ENCODE measurements around the gene EYS.

The EYS gene

GRCh38 chr6:65259982-65260381, 447.0 kb downstream of the EYS start:
- TF ChIP-seq GATA2 (IDR thresholded peaks at IDR 0.05; ENCODE audit: low read depth, low read length) (no peak), GATA3 (IDR thresholded peaks at IDR 0.05; ENCODE audit: low read depth, low read length) (no peak)

DNA sequence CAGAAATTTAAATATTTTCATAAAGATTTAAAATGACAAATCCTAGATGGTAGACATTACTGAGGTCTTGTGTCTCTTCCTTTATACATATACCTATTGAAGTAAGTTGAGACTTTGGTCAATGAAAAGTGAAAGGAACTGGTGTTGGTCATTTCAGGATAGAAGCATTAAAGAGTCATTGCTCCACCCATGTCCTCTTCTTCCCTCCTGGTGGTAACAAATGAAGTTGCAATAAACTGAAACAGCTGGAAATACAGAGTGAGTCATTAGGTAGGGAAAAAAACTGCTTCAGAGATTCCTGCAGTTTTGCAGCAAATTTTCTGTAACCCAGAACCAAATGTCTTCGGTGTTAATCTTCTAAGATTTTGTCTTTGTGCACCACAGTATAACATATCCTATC, 448.0 kb downstream of the EYS start:
- TF ChIP-seq GATA2 (IDR thresholded peaks at IDR 0.05; ENCODE audit: low read depth, low read length) (no peak), GATA3 (IDR thresholded peaks at IDR 0.05; ENCODE audit: low read depth, low read length) (no peak)

DNA sequence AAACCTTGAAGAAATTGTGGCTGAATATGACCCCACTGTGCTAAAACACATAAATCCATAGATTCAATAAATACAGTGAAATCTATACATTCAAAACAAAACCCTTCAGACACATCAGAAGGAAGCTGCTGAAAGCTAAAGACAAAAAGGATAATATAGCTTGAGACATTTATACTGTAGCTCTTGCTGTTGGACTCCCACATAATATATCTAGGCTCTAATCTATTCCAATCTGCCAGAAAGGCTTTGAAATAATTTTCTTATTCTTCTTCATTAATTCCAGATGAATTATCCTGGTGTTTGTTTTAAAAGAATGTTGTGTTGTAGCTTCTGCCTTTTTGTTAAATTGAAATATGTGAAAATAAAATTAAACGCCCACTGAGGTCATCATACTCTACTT, 454.0 kb downstream of the EYS start:
- no peak for TF ChIP-seq GATA2 (IDR thresholded peaks at IDR 0.05; ENCODE audit: low read depth, low read length)
- no peak for TF ChIP-seq GATA3 (IDR thresholded peaks at IDR 0.05; ENCODE audit: low read depth, low read length)

GRCh38 chr6:65248101-65248610, 458.9 kb downstream of the EYS start:
- TF ChIP-seq GATA2 (IDR thresholded peaks at IDR 0.05; ENCODE audit: low read depth, low read length) (no peak), GATA3 (IDR thresholded peaks at IDR 0.05; ENCODE audit: low read depth, low read length) (no peak)

DNA sequence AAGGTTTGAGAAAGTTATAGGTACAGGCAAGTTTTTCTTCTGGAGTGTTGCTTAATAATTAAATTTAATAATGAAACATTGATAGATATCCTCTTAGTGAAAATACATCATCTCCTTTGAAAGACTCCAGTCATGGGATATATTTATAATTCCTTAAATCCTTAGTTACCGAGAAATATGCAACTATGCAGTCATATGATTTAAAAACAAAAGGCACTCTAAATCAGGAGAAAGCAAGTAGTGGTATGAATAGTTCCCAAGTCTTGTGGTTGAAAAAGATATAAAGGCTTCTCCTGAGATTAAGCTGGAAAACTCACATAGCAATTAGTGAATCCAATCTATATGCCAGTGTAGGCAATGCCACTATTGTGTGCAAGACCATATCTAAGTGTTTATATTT, 475.4 kb downstream of the EYS start:
- TF ChIP-seq GATA2 (IDR thresholded peaks at IDR 0.05; ENCODE audit: low read depth, low read length) (no peak), GATA3 (IDR thresholded peaks at IDR 0.05; ENCODE audit: low read depth, low read length) (no peak)

DNA sequence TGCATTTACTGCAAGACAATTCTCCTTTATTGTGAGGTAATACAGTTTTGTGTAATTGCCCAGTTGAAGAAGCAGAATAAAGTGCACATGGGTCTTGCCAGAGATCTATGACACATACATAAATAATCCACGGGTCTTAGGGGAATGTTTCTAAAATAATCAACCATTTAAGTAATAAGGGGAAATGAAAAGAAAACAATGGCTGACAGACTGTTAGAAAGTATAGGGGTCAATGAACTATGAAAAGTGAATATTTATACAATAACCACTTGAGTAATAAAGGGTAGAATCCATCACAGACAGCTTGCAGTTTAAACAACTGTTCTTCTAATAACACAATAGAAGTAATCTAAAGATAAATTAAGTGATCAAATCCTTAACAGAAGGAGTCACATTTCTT, 477.2 kb downstream of the EYS start:
- TF ChIP-seq GATA3 (IDR thresholded peaks at IDR 0.05; ENCODE audit: low read depth, low read length) (no peak), GATA2 (IDR thresholded peaks at IDR 0.05; ENCODE audit: low read depth, low read length) (no peak)

- TF ChIP-seq GATA3 (IDR thresholded peaks at IDR 0.05; ENCODE audit: low read depth, low read length) (no peak), GATA2 (IDR thresholded peaks at IDR 0.05; ENCODE audit: low read depth, low read length) (no peak)
Measured at GRCh38 chr6:65221153-65221552, 485.9 kb downstream of the EYS start.

DNA sequence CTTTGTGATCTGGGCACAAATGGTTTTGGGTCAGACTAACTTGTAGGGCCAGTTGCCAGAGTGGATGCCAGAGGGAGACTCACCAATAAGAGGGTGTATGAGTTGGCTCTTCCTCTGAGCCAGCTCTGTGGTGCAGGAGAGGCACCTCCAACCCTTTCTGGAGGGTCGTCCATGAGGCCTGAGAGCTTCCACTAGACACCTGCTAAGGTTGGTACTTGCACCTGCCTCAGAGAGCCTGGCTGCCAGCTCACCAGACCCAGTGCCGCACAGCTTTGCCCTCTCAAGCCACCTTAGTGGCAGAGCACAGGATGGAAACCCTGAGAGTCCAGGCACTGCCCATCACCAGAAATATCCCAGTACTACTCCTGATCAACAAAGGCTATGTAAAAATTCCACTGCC, 504.3 kb downstream of the EYS start:
- TF ChIP-seq GATA3 (IDR thresholded peaks at IDR 0.05; ENCODE audit: low read depth, low read length) (no peak), GATA2 (IDR thresholded peaks at IDR 0.05; ENCODE audit: low read depth, low read length) (no peak)

DNA sequence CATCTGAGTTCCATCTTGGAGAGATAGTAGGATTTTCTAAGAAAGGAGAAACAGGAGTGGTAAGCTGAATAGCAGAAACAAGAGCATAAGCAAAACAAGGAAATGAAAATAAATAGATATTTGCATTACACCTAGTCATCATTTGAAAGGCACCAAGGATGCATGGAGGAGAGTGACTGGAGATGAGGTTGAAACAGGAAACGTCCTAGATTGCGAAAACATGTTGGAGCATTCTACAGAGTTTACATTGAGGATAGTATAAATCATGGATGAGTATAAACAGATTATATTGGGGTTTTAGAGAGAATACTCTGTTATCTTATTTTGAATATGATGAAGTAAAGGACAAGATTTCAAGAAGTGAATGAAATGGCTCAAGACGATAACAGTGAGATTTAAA, 507.3 kb downstream of the EYS start:
- TF ChIP-seq GATA2 (IDR thresholded peaks at IDR 0.05; ENCODE audit: low read depth, low read length) (no peak), GATA3 (IDR thresholded peaks at IDR 0.05; ENCODE audit: low read depth, low read length) (no peak)

GRCh38 chr6:65199121-65199520, 507.9 kb downstream of the EYS start:
- TF ChIP-seq GATA3 (IDR thresholded peaks at IDR 0.05; ENCODE audit: low read depth, low read length) (no peak), GATA2 (IDR thresholded peaks at IDR 0.05; ENCODE audit: low read depth, low read length) (no peak)

DNA sequence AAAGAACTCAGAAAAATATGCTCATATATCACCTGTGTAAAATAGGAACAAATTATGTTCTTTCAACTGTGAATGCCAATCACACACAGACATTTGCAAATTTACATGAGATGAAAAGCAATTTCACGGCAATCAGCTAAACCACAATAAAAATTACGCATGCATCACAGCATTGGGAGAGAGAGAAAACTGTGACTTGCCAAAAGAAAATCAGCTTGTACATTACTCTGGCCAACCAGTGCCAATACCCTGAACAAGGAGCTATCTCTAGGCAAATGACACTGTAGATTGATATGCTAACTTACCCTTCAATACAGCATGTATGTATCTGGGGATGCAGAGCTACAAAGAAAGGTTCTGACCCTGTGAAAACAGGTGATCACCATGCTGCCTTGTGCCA, 515.6 kb downstream of the EYS start:
- TF ChIP-seq GATA3 (IDR thresholded peaks at IDR 0.05; ENCODE audit: low read depth, low read length), result no peak
- no peak for TF ChIP-seq GATA2 (IDR thresholded peaks at IDR 0.05; ENCODE audit: low read depth, low read length)

GRCh38 chr6:65189236-65189881, 517.7 kb downstream of the EYS start:
- TF ChIP-seq GATA3 (IDR thresholded peaks at IDR 0.05; ENCODE audit: low read depth, low read length), result no peak
- TF ChIP-seq GATA2 (IDR thresholded peaks at IDR 0.05; ENCODE audit: low read depth, low read length), result no peak

DNA sequence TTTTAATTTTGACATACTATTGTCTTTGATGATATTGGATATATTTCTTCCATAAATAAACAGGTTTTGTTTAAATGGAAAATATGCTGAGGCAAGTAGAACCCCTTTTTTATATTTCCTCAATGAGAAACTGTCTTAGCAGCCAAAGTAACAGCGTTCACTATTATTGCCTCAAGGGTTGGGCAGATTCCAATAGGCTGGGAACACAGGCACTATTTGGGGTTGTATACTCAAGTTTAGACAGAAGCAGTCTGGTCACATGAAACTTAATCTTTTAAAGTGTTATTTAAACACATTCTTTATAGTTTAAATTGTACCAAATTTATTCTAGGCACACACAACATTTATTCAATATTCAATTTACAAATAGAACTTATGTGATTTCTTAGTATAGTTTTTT, 520.2 kb downstream of the EYS start:
- no peak for TF ChIP-seq GATA2 (IDR thresholded peaks at IDR 0.05; ENCODE audit: low read depth, low read length)
- no peak for TF ChIP-seq GATA3 (IDR thresholded peaks at IDR 0.05; ENCODE audit: low read depth, low read length)

GRCh38 chr6:65182681-65183080, 524.3 kb downstream of the EYS start:
- TF ChIP-seq GATA2 (IDR thresholded peaks at IDR 0.05; ENCODE audit: low read depth, low read length) (no peak), GATA3 (IDR thresholded peaks at IDR 0.05; ENCODE audit: low read depth, low read length) (no peak)

GRCh38 chr6:65170273-65170672, 536.8 kb downstream of the EYS start:
- TF ChIP-seq GATA3 (IDR thresholded peaks at IDR 0.05; ENCODE audit: low read depth, low read length), result no peak
- no peak for TF ChIP-seq GATA2 (IDR thresholded peaks at IDR 0.05; ENCODE audit: low read depth, low read length)

DNA sequence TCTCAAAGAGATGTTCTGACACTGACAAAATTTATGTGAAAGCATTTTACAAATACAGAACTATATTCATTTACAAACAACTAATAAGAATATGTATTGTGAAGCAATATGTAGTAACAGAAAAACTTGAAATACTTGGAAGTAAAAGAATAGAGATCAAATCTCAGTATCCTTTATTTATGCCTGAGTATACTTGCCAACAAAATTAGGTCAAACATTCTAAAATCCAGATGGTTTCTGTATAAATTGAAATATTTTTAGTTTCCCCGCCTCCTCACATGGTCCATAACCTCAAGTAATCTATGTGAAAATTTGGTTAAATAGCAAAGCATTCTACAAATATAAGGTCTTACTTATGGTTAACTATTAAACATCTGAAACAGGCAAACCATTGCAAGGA, 545.4 kb downstream of the EYS start:
- no peak for TF ChIP-seq GATA2 (IDR thresholded peaks at IDR 0.05; ENCODE audit: low read depth, low read length)

Data from SH-SY5Y (cell line).